Lung microvascular endothelial cell (primary cell): Measurements from ENCODE around the gene SLC47A1. TPM values are rescaled to one million over a fixed set of nuclear protein-coding genes. Genes with fewer than 3 reads are reported as not detected.
"Not testable (repeated sequence)": the region's sequence is repeated elsewhere in the genome, so short reads cannot be mapped to it uniquely, and the experiment has no call there.

Experiments used
- DNase-seq, 2 donors: peaks; one replicate each; pipeline versions ENCODE4 v3.0.0 to v3.0.0-alpha.2; 2010; ENCODE audit warnings: low read depth in 2 of 2
- total RNA-seq: library from RNA; depleted of rRNA; stranded (reverse); fragments of >200 nt; gene quantifications from 2 replicates; pipeline ENCODE4 v1.2.1, GENCODE V29; 2014

Gene SLC47A1
- total RNA-seq, 1 donor from 2014 or later, result 0.40 TPM

DNA sequence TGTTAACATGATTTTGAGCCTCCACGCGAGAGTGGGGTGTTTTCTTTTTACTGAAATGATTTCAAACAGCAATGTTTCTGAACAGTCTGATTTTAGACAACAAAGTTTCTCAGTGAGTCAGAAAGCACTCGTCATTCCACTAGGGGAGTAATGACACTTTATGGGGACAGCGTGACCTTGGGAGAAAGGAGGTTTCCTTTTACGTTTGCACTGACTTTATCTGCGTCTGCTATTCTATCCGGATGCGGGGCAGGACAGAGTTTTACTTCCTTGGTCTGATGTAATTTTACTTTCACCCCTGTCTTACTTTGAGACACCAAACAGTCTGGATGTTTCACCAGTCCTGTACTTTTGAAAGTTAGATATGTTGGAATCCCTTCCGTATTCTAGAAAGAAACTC lies 20.7 kb downstream of the SLC47A1 start:
- peak in 1 of 2 donors; percentile 23 for DNase-seq

DNA sequence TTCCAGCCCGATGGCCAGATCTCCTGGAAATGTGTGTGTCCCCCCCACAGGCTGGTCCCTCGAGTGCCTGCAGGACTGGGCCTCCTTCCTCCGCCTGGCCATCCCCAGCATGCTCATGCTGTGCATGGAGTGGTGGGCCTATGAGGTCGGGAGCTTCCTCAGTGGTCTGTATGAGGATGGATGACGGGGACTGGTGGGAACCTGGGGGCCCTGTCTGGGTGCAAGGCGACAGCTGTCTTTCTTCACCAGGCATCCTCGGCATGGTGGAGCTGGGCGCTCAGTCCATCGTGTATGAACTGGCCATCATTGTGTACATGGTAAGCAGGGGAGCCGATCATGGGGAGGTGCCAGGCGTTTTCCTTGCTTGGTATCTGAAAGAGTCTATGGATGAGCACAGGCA lies 22.1 kb downstream of the SLC47A1 start:
- no peak for DNase-seq

DNA sequence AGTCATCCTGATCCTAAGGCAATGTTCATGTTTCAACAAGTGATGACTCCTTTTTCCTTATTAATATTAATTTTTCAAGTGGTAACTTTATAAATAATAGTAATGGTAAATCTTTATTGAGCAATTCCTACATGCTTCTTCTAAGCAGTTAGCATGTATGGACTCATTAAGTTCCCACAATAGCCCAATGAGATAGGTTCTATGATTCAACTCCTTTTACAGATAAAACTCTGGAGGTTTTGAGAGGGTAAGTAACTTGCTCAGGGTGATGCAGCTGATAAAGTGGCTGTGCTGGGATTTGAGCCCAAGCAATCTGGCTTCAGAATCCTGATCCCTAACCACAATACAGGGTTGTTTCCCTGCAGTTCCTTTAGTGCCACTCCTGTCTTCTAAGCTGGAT lies 25.3 kb downstream of the SLC47A1 start:
- DNase-seq, result no peak

DNA sequence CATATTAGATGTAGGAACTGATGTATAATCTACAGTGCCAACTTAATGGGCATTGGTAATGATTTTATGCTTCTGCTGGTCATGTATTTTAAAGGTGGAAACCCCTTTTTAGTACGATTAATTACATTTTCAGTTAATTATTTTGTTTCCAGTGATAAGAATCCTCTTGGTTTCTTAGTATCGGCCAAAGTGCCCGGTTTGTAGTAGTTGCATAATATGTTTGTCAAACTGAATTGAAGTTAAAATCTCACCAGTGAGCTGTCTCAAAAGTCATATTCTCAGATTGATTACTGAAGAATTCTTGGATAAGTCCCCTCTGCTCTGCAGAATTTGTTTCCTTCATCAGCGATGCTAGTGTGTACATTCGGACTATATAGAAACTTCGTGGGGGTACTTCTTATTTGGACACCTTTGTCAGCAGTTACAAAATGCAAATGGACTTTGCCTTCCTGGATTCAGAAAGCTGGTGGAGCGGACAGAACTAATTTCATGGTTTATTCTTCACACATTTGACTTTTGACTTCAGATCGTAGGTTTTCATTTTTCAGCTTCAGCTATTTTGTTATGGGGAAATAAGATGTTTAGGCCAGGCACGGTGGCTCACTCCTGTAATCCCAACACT lies 28.2 kb downstream of the SLC47A1 start:
- DNase-seq, result no peak

DNA sequence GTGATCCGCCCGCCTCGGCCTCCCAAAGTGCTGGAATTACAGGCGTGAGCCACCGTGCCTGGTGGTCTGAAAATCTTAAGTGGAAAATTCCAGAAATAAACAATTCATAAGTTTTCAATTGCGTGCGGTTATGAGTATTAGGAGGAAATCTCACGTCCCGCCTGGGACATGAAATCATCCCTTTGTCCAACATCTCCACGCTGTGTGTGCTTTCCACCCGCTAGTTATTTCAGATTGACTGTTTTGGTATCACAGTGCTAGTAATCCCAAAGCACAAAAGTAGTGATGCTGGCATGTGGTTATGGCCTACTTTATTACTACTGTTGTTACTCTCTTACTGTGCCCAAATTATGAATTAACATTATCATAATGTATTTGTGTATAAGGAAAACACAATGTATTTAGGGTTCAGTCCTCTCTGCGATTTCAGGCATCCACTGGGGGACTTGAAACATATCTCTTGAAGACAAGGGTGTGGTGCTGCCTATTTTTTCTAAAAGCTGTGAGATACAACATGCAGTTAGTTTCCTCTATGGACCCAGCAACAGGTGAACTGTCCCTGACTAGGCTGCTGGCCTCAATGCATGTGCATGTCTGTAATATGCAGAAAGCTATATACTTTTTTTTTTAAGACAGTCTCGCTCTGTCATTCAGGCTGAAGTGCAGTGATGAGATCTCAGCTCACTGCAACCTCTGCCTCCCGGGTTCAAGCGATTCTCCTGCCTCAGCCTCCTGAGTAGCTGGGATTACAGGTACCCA lies 32.3 kb downstream of the SLC47A1 start:
- no peak for DNase-seq

DNA sequence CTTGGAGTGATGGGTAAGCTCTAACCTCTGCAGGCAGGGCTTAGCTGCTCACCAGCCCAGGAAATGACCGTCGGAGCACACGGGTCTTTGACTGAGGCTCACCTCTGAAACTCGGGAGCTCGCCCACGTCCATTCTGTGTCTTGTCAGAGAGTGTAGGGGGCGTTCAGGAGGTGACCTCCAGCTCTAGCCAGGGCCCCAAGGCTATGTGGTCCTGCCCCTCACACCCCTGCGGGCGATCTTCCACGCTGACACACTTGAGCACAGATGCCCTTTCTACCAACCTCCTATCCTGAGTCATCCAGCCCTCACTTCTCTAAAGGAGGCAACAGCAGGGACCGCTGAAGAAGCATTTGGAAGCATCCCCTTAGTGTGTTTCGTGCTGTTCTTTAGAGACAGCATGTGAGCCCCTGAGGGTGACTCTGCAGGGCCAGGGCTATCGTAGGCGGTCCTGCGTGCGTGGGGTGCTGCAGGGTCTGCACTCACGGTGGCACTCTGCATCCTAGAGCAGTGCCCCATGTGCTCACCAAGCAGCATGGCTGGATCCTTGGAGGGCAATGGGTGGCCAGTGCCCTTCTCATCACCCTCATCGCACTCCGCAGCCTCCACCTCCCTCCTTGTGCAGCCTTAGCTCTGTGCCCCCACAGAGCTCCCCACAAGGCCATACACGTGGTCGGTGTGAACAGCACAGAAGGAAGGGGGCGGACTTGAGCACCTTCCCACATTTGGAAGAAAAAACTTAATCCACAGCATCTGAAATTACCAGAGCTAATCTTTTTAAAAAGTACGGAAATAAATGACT lies 33.8 kb downstream of the SLC47A1 start:
- DNase-seq, result no peak

DNA sequence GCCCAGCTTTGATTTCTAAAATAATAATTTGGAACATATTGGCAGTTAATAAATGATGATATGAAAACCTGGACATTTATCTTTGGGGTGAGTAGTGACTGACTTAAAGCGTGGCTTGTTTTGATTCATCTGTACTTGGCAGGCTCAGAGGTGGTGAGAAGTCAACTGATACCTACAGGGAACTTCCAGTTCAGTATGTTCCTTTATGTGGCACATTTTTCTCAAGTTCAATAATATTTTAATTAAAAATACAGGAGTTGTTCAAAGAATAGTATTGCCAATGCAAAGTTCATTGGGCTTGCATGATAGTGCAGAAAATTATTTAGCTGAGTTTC lies 34.3 kb downstream of the SLC47A1 start:
- DNase-seq, result no peak

DNA sequence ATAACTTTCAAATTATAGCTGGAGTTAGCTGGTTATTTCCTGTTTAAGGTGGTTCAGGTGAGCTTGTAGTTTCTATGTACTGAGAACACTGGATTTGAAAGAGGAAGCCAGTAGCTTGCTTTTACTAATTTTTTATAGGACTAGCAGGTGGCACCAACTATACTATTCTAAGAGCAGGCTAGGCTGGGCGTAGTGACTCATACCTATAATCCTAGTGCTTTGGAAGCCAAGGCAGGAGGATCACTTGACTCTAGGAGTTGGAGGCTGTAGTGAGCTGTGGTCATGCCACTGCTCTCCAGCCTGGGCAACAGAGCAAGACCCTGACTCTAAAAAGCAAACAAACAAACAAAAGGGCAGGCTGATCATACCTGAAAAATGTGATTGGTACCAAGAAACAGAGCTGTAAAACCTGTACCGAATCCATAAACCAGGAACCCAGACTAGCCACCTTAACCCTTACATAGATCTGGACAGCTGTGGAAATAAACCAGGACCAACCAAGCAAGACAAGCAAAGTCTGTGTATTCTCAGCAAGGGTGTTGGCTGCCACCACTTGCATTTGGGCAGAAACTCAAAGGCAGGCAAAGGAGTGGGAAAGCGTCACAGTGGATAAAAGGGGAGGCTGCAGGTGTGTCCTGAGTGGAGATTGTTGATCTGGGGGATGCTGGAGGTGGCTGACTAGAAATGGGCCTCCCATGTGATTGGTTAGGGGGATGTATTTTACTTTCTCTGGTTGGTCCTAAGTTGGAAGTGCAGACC lies 36.3 kb downstream of the SLC47A1 start:
- no peak for DNase-seq

DNA sequence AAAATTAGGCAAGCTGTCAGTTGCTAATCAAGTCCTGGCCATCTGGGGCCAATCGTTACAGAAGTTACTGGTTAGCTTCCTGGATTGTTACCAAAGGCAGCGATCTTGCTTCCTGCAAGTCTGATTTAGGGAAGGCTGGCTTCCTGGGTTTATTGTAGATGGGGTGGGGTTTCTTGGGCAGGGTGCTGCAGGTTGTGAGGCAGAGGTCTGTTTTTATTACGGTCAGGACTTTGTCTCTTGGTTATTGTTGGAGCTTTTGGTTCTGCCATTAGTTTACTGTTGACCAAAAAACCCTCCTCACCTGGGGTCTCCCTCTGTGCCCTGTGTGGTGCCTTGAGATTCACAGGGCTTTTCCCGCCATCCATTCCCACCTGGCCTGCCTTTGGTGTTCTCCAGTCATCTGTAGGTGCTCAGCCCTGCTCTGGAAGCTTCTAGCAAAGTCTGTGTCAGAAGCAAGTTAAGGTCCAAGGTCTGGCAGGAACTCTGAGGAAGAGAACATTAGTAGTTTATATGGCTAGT lies 36.9 kb downstream of the SLC47A1 start:
- no peak for DNase-seq

DNA sequence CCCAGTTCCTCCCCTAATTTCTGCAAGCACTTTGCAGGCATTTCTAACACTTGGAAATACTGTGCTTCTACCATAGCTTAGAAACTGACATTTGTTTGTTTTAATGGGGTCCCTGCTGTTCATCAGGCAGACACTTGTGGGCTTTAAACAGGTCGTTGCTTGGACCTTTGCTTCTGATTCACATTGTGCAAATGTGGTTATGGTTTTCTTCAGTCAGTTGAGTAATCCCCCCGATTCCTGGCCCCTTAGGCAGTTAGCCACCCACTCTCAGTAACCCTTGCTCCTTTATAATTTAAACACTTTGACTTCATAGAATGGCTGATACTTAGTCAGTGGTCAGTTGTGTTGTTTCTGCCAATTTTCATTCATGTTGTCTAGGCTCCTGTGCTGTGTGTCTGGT lies 39.4 kb downstream of the SLC47A1 start:
- DNase-seq, result no peak

DNA sequence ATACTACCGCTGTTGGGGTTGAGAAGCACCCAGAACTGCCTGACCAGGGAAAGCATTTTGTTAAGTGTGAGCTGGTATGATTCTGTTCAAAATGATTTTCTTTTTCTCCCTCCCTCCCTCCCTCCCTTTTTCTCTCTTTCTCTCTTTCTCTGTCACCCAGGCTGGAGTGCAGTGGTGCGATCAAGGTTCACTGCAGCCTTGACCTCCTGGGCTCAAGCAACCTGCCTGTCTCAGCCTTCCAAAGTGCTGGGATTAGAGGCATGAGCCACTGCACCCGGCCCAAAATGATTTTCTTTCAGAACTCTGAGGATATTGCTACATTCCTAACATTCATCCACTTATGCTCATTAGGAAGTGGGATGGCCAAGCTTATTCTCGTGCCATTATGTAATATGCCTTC lies 41.3 kb downstream of the SLC47A1 start:
- no peak for DNase-seq

DNA sequence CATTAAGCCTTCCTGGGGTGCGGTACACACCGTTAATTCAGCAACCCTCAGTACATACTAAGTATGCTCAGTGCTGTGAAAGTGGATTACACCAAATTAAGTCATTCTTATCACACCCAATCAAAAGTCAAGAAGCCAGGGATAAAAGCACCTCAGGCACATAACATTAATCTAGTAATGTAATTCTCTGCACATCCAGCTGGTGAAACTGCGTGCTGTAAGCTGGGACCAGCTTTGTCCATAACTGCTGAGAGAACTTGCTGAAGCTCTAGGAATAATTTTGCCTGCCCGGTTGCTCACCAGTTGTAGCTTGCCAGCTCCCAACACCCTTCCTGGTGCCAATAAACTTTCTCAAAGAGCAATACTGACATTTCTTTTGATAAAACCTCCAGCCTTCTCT lies 44.9 kb downstream of the SLC47A1 start:
- DNase-seq, result no peak

DNA sequence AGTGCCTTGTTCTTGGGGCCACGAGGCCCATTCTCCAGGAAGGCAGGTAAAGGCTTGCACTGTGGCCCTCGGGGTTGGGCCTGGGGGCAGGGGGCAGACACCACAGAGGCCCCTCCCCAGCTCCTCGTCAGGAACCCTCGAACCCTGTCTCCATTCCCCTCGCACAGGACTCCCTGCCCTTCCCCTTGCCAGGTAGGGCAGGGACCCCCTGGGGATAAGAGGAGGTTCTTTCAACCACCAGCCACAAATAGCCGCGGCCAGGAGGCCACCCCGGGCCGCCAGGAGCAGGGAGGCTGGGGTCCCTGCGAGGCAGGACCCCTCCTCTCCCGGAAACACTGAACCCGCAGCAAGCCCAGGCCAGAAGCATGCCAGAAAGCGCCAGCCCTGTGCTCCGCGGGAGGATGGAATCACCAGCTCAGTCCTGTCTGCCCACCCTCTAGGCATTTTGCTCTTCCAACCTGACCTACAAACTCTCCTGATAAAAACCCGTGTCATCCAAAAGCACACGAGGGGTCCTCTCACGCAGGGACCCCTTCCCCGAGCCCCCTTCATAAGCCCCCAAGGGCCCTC lies 45.6 kb downstream of the SLC47A1 start:
- DNase-seq, result no peak

DNA sequence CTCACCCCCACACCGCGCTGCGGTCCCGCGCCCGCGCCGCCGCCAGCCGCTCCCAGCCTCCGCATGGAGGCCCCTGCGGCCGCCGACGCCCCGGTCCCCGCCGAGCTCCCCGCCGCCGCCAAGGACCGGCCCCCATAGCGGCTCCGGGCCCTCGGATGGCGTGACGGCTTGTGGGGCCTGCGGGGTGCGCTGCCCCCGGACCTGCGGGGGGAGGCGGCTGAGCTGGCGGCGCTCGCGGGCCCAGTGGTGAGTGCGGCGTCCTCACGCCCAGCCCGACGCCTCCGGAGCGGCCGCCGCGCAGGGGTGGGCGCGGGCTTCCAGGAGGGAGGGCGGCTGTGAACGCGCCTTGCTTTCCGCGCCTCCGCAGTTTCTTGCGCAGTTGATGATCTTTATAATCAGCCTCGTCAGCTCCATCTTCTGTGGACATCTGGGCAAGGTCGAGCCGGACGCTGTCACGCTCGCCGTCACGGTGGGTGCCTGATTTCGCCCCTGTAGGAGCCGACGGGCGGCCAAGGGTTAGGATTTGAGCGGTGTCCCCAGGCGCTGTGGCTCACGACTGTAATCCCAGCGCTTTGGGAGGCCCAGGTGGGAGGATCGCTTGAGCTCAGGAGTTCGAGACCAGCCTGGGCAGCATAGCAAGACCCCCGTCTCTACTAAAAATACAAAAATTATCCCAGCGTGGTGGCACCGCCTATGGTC lies 46.4 kb downstream of the SLC47A1 start:
- peak in 1 of 2 donors; percentile 24 for DNase-seq

DNA sequence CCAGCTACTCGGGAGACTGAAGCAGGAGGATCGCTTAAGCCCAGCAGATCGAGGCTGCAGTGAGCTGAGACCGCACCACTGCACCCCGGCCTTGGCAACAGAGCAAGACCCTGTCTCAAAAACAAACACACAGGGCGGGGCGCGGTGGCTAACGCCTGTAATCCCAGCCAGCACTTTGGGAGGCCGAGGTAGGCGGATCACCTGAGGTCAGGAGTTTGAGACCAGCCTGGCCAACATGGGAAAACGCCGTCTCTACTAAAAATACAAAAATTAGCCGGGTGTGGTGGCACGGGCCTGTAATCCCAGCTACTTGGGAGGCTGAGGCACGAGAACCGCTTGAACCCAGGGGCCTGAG lies 46.9 kb downstream of the SLC47A1 start:
- DNase-seq, result not testable (repeated sequence)

DNA sequence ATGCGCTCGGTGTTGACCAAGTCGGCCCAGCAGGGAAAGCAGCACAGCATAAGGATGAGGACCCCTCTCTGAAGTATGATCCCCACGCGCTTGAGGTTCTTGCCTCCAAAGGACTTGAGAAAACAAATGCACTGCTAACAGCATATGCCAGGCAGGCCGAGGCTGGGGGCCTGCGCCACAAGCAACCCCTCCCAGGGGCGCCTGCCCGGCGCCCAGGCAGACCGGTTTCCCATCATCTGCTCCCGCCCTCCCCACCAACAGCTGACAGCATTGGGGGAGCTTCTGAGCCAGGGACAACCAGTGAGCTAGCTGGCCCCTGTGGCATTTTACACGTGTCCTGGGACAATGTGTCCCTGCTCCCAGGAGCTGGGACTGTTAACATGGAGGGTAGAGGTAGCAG lies 48.5 kb downstream of the SLC47A1 start:
- not testable (repeated sequence) for DNase-seq

DNA sequence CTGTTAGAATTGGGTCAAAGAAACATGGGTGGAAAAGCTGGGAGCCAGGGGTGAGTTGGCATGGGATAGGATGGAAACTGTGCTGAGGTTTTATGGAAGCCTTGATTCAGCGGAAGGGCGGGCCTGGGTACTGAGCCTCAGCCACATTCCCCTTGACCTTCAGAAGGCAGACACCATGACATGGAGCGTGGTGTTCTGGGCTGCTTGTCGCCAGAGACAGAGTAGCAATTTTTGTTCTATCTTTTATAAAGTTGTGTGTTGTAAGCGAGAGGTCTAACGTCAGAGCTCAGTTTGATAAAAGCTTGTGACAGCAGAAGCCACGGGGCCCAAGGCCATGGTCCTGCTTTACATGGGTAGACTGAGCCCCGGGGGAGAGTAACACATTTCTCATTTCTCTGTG lies 50.2 kb downstream of the SLC47A1 start:
- DNase-seq, result no peak

DNA sequence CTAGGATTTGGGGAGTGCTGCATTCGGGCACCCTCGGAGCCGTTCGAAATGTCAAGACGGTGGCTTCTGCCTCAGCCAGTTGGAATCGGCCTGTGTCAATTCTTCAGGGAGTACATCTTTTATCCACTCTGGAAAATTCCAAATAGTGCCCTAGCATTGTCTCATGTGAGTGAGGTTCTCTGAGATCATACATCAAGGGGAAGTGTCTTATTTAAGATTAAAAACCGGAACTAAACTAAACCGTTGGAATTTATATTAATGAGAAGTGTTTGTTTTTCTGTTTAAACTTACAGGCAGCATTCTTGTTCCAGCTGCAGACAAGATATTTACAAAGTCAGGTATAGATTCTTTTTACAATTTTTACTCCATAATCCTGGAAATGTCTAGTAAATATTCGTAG lies 56.8 kb downstream of the SLC47A1 start:
- DNase-seq, result no peak

DNA sequence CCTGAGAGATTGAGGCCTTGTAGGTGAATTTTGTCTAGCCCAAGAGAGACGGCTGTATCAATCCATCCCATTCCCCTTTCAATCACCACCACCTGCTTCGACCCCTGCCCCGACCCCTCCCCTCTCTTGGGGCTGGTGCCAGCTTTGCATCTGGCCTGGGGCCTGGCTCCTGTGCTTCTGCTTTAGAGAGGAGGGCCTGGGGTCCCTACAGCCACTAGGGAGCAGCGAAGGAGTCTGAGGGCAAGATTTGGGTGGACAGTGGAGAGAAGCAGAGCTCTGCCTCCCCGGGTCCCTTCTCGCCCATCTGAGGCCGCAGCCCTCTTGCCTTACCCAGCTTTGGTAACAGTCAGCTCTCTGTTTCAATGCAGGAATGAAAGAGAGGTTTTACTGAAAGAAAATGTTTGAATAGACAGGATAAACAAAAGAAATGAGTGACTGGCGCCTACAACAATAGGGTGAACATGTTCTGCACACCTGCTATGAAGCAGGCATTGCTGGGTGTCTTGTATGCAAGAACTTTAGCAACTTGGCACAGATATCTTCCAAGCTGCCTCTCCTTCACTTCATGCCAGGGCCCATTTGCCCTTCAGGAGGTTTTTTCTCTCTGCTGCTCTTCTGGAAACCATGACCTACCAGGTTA lies 57.4 kb downstream of the SLC47A1 start:
- DNase-seq, result no peak

DNA sequence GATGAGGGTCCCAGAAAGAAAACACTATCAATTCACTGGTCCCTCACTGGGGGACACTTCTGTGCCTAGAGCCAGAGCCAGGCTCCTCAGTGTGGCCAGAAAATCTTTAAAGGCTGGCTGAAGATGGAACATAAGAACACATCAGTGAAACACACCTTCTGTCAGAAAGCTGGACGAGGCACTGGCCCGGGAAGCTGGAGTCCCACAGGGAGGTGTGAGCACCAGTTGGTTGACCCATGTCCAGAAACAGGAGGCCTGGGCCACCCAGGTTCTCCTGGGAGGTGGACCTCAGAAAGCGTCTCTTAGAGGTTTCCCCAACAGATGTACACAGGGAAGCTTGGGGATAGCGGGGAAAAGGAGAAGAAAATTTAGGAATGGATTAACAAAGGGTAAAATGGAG lies 58.7 kb downstream of the SLC47A1 start:
- DNase-seq, result no peak
